GM19452 (cell line): Measurements from ENCODE around the gene ZNF329.

Experiments used
- ATAC-seq: cut with Tn5 transposase; IDR thresholded peaks from one replicate; pipeline ENCODE4 v1.9.1; 2021; ENCODE audit not compliant: unreplicated experiment

Gene ZNF329

GRCh38 chr19:58118979-58119733 is 31.4 kb downstream of the ZNF329 start:
- ATAC-seq = no peak

GRCh38 chr19:58117841-58118575 is 32.6 kb downstream of the ZNF329 start:
- no peak for ATAC-seq

GRCh38 chr19:58108546-58108817 is 42.1 kb downstream of the ZNF329 start:
- ATAC-seq = no peak

DNA sequence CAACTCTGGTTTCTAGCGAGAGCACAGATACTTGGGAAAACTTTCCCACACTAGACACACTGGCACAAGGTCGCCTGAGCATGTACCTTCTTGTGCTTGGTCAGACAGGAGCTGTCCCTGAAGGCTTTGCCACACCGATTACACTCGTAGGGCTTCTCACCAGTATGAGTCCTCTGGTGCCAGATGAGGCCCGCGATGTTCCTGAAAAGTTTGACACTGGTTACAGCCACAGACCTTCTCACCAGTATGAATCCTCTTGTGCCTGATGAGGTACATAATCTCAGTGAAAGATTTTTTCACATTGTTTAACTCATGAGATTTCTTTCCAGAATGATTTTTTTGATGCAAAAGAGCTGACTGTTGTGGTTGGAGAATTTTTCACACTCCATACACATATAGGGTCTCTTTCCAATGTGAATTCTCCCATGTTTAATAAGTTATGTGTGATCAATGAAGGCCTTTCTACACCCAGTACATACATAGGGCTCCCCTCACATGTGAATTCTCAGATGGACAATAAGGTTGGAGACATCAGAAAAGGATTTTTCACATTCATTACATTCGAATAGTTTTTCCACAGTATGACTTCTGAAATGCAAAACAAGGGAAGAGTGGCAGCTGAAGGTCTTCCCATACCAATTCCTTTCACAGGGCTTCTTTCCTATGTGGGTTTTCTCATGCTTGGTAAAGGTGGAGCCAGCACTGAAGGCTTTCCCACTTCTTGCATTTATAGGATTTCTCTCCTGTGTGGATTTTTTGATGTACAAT is 42.6 kb downstream of the ZNF329 start:
- ATAC-seq = no peak

DNA sequence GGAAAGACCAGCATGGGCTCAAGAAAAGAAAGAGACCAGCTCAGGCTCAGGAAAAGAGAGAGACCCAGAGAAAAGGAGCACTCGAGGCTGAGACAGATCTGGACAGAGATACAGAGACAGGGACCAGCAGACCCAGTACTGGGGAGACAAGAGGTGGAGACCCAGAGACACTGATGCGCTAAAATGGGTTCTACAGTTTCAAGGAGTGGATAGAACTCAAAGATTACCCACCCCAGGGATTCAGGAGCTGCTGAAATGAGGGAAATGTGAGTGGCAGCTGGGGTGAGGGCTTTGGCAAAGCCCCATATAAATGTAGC is 51.9 kb downstream of the ZNF329 start:
- no peak for ATAC-seq

DNA sequence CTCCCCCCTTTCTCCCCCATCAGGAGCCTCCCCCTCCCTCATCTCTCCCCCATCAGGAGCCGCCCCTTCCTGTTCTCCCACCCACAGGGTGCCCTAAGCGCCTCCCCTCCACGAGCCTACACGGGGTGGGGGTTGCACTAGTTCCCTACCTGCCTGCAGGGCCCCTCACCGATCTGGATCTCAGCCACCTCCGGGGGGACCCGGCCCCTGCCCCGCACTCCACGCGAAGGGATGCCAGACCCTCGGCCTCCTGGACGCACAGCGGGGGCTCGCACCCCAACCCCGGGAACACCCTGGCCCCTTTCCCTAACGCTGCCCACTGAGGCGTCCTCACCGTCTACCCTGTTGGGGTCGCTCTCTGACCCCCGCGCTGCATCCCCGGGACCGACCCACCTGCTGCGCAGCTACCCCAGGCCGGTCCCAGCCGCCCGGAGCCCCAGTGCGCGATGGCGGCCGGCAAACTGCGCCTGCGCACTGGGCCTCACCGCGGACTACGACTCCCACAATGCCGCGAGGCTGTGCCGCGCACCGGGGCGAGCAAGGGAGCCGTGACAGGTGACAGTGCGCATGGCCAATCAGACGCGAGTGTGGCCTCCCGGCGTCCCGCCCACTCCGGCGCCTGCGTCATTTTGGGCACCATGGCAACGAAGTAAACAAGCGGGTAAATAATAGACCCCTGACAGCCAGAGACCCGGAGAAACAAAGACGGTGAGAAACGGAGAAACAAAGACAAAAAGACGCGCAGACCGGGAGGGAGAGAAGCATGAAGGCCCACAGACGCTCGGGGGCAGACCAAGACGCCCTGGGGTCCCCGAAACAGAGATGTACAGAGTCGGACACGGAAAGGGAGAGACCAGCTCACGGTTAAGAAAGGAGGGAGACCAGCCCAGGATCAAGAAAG is 52.6 kb downstream of the ZNF329 start, which contains the start of gene ZSCAN18:
TSS of gene ZSCAN18 (minus strand) at position 451 of the 901 bp plus-strand sequence. CDS start 7,964 bp downstream, outside the sequence.
- ATAC-seq = no peak

DNA sequence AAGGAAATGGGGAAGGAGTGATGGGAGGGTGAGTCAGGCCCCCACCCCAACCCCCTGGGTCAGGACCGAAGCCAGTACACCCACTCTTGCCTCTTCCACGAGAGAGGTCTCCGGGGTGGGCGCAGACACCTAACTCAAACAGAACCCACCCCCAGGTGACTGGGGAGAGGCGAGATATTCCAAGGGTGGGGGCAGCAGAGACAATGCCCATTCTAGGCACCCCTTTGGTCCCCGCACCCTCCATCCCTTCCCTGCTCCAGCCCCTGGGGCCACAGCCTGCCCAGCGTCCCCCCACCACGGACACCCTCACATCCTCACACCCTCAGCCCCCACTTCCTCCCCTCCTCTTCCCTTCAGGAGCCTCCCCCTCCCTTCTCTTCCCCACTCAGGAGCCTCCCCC is 53.2 kb downstream of the ZNF329 start:
- ATAC-seq = no peak

DNA sequence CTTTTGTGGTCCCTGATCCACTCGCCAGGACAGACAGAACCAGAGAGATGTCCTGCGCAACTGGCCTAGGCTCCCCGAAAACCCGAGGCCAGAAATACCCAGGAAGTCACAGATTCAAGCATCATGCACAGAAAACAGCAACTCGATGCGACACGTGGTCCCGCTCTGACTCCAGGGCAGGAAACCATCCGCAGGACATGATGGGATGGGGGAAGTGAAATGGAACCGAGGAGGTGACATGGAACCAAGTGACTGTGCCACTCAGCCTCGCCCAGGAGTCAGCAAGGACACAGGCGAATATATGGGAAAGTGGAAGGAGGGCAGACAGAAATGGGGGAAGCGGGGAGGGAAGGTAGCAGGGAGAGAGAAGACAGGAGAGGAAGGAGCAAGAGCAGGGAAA is 53.7 kb downstream of the ZNF329 start:
- no peak for ATAC-seq

DNA sequence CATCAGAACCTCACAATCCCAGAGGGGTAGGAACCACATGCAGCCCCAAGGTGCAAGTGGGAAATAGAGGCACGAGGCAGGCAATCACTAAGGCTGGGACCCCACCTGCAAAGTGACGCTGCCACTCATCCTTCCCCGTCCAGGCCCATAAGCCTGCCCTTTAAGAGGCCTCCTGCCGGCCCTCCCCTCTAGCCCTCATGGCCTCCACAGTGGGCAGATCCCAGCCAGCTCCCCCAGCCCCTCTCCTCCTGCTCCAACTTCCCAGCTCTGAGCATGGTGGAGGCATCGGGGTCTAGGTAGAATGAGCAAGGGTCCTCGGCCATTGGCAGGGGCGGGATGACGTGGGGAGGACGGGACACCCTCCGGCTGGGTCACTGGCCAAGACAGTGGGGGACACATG is 55.3 kb downstream of the ZNF329 start:
- no peak for ATAC-seq

DNA sequence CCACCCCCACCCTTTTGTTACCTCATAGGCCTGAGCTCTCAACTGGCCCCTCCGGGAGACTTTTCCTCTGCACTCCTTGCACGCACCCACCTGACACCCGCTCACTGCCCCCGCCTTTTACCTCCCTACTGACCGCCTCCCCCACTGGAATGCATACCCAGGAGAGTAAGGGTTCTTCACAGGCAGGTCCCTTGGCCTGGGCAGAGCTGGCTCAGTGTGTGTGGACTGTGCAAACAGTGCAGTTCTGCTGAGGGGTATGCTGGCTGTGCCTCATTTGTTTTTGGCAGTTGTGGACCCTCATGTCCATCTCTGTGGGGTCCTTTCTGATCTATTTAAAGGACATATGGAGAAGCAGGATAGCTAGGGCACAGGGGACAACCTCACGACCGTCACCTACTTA is 57.5 kb downstream of the ZNF329 start:
- ATAC-seq = no peak

DNA sequence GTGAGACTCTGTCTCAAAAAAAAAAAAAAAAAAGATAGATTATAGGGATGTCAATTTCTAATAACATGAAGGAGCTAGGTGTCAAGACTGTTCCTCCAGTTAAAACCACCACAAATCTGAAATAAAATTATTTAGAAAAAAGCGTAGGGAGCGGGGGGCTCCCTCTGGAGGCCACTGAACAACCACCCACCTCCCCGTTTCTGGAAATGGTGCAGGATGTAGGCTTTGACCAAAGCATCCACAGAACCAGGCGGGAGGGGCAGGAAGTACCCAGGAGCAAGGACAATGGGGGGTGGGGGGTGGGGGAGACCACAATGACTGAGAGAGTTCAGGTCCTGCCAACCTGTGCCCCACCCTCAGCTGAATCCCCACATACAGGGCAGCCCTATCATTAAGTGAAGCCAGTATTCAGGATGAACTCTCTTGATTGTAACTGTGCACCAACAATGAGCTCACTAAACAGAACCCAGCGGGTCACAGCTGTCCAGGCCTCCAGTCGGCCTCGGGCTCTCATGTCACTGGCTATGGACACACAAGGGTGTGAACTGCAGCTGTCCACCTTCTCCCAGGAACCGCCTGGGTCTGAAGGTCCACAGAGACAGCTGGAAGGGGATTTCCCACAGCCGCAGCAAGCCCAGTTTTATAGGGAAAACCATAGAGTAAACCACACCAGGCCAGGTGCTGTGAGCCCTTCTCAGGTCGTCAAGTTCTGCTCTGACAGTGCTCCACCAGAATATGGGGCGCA is 59.2 kb downstream of the ZNF329 start:
- no peak for ATAC-seq

GRCh38 chr19:58089846-58090245 is 60.7 kb downstream of the ZNF329 start:
- no peak for ATAC-seq

GRCh38 chr19:58088521-58089052 is 62.0 kb downstream of the ZNF329 start:
- ATAC-seq = no peak

DNA sequence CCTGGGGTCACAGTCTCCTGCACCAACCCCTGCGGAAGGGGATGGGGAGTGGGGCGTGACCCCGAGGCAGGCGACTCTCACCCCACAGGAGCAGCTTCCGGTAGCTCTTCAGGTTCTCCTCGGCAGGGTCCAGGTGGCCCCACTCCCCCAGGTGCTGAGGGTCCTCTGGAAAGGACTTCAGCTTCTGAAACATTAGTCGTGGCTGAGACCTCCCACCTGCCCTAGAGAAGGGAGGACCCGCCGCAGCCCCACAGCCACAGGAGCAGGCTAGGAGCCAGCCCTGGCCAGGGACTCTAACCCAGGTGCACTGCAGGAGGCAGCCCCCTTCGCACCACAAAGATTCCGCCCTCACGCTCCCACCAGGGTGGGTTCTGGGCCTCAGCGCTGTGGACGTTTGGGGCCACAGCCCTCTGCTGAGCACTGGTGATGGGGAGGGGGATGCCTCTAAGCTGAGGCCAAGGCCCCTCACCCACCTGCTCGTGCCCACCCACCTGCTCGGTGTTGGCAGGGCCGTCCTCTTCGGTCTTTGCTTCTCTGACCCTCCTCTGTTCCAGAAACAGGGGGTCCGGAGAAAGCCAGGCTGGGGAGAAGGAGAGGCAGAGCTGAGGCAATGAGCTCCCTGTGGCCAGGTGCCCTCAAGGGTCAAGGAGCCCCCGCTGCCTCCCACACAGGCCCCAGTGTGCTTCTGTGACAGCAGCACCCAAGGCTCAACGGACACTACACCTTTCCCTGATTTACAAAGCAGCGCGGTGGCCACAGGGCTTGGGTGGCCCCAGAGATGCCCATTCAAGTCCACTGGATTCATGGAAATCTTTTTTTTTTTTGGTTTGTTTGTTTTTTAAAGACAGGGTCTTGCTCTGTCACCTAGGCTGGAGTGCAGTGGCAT is 63.5 kb downstream of the ZNF329 start:
- ATAC-seq = no peak

- no peak for ATAC-seq
Observed at GRCh38 chr19:58085348-58085875, 65.2 kb downstream of the ZNF329 start.

GRCh38 chr19:58084596-58085347 is 65.8 kb downstream of the ZNF329 start:
- ATAC-seq = no peak

- ATAC-seq = no peak
Observed at GRCh38 chr19:58083021-58083420, 67.6 kb downstream of the ZNF329 start.

DNA sequence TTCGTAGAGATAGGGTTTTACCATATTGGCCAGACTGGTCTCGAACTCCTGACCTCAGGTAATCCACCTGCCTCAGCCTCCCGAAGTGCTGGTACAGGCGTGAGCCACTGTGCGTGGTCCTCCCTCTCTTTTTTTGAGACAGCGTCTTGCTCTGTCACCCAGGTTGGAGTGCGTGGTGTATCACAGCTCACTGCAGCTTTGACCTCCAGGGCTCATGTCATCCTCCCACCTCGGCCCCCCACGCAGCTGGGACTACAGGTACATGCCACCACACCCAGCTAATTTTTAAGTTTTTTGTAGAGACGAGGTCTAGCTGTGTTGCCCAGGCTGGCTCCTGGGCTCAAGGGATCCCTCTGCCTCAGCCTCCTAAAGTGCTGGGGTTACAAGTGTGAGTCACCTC is 70.8 kb downstream of the ZNF329 start:
- no peak for ATAC-seq
